Body of pancreas (tissue), 4 donors: ENCODE measurements around the gene SORL1.

Experiments
- POLR2A ChIP-seq, 3 donors: fragments of 450-650 bp; IDR thresholded peaks; one replicate each; pipeline ENCODE4 v1.6.1; 2016; ENCODE audit warnings: antibody characterized with exemption in 3 of 3, mild to moderate bottlenecking in 2 of 3
- TF ChIP-seq, protein P1 (sequence below), 7 experiments: fragments of 450-650 bp in 4 of 7; fragments of 200-600 bp in 3 of 7; sonication (generic) in 3 of 7; IDR thresholded peaks; one replicate each; pipeline ENCODE4 v1.5.1; 2016 to 2019; ENCODE audit warnings: antibody characterized with exemption in 7 of 7

DNA sequence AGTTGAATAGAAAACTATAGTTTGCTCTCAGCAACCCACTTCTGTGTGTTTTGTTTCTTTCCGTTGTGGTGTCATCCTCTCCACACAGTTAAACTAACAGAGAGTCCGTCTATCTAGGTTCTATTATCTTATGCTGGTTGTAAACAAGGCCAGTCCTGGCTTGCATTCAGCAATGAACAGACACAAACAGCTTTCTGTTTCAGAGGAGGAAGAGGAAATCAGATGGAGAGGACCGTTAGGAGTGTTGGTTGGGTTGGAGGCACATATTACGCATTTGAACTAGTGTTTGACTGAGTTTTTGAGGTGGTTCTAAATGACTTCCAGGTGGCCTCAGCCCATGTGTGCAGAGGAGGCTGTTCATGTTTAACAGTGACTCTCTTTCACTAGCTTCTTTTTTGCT is 130.2 kb downstream of the SORL1 start:
- TF ChIP-seq, protein P1, sequence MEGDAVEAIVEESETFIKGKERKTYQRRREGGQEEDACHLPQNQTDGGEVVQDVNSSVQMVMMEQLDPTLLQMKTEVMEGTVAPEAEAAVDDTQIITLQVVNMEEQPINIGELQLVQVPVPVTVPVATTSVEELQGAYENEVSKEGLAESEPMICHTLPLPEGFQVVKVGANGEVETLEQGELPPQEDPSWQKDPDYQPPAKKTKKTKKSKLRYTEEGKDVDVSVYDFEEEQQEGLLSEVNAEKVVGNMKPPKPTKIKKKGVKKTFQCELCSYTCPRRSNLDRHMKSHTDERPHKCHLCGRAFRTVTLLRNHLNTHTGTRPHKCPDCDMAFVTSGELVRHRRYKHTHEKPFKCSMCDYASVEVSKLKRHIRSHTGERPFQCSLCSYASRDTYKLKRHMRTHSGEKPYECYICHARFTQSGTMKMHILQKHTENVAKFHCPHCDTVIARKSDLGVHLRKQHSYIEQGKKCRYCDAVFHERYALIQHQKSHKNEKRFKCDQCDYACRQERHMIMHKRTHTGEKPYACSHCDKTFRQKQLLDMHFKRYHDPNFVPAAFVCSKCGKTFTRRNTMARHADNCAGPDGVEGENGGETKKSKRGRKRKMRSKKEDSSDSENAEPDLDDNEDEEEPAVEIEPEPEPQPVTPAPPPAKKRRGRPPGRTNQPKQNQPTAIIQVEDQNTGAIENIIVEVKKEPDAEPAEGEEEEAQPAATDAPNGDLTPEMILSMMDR (IDR thresholded peaks at IDR 0.05): no peak
- TF ChIP-seq POLR2A (IDR thresholded peaks at IDR 0.05): no peak
